GM12878 (cell line): ENCODE measurements around the gene DHRS7B. TPM values are rescaled to one million over a fixed set of nuclear protein-coding genes. Genes with fewer than 3 reads are reported as not detected.

Experiments
- ATAC-seq: fragments of 200-7000 bp; cut with Tn5 transposase; 3 replicates; pipeline ENCODE4 v1.9.1; 2020; ENCODE audit warnings: mild to moderate bottlenecking, moderate library complexity
- BruUV-seq: library from RNA; stranded (reverse); fragments of 400-500 nt; replicated peaks from 2 replicates; lab custom pipeline; 2021; lab: Mats Ljungman, UMichigan
- CTCF ChIA-PET: fragments of 300-600 bp; sonication (Branson Sonifier 250); formaldehyde crosslinking; extraction: SDS; loops from one replicate; lab custom pipeline; 2021; ENCODE audit warnings: inconsistent platforms; lab: Yijun Ruan, JAX
- POLR2A ChIA-PET: fragments of 350-600 bp; formaldehyde crosslinking; extraction: SDS; loops from one replicate; lab custom pipeline; 2021; ENCODE audit warnings: inconsistent platforms; lab: Charles Lee
- RAD21 ChIA-PET: fragments of 300-600 bp; sonication (Branson Sonifier 250); formaldehyde crosslinking; loops from one replicate; lab custom pipeline; 2023; ENCODE audit warnings: antibody characterized with exemption; ENCODE audit not compliant: unreplicated experiment; lab: Charles Lee
- SMC1A ChIA-PET: fragments of 300-600 bp; sonication (Branson Sonifier 250); formaldehyde crosslinking; loops from one replicate; lab custom pipeline; 2023; ENCODE audit not compliant: unreplicated experiment, uncharacterized antibody; lab: Charles Lee
- DNase-seq: peaks from one replicate; pipeline ENCODE4 v3.0.0-alpha.2; 2011; ENCODE audit warnings: low read depth, low spot score
- FAIRE-seq: peaks from 3 replicates; lab custom pipeline; 2011; peaks lifted over from hg19 to GRCh38; lab: Jason Lieb, UNC
- H2AFZ ChIP-seq: 2 replicates; pipeline ENCODE4 v1.6.0; 2011; ENCODE audit warnings: low read depth, low read length, control low read depth; ENCODE audit not compliant: control insufficient read depth
- H3K27ac ChIP-seq: 2 replicates; pipeline ENCODE4 v1.5.1; 2011; ENCODE audit warnings: control low read depth; ENCODE audit not compliant: control insufficient read depth, insufficient read depth
- H3K27me3 ChIP-seq, 2 experiments: replicated peaks in 1 of 2; 2 replicates each; pipeline versions ENCODE4 v1.6.0 to v1.6.1; 2011; ENCODE audit warnings: low read length in 1 of 2; ENCODE audit not compliant: control insufficient read depth in 2 of 2, insufficient read depth in 2 of 2
- H3K36me3 ChIP-seq, 2 experiments: 2 replicates each; pipeline ENCODE4 v1.5.1; 2011; ENCODE audit warnings: low read length in 1 of 2; ENCODE audit not compliant: control insufficient read depth in 2 of 2, insufficient read depth in 2 of 2
- H3K4me1 ChIP-seq: 2 replicates; pipeline ENCODE4 v1.6.1; 2011; ENCODE audit warnings: mild to moderate bottlenecking, low read length, moderate library complexity, mixed read lengths; ENCODE audit not compliant: control insufficient read depth, insufficient read depth
- H3K4me2 ChIP-seq: 2 replicates; pipeline ENCODE4 v1.6.0; 2011; ENCODE audit warnings: control low read depth; ENCODE audit not compliant: control insufficient read depth, insufficient read depth
- H3K4me3 ChIP-seq: fragments of 200-600 bp; sonication (generic); 2 replicates; pipeline ENCODE4 v1.5.1; 2016
- H3K79me2 ChIP-seq: 2 replicates; pipeline ENCODE4 v1.6.0; 2011; ENCODE audit warnings: low read length; ENCODE audit not compliant: control insufficient read depth, insufficient read depth
- H3K9ac ChIP-seq: 2 replicates; pipeline ENCODE4 v1.8.0; 2011; ENCODE audit warnings: low read length, control low read depth, mixed read lengths; ENCODE audit not compliant: control insufficient read depth, insufficient read depth
- H3K9me3 ChIP-seq: replicated peaks from 3 replicates; pipeline ENCODE4 v1.5.1; 2011; ENCODE audit warnings: mild to moderate bottlenecking, low read length; ENCODE audit not compliant: control insufficient read depth, insufficient read depth
- H4K20me1 ChIP-seq: 2 replicates; pipeline ENCODE4 v1.6.0; 2011; ENCODE audit not compliant: control insufficient read depth, insufficient read depth
- CREM ChIP-seq: IDR thresholded peaks from 2 replicates; pipeline ENCODE4 v1.6.1; 2014; ENCODE audit warnings: antibody characterized with exemption, low read depth
- EP300 ChIP-seq, 2 experiments: fragments of 150-350 bp in 1 of 2; IDR thresholded peaks; 2 replicates each; pipeline ENCODE4 v1.6.1; 2011 to 2012; ENCODE audit warnings: low read depth in 2 of 2, low read length in 2 of 2, borderline replicate concordance in 1 of 2, improper control_type of control experiment in 1 of 2, inconsistent platforms in 1 of 2; ENCODE audit not compliant: control insufficient read depth in 1 of 2
- ESRRA ChIP-seq: IDR thresholded peaks from 2 replicates; pipeline ENCODE4 v1.6.1; 2012; ENCODE audit warnings: mild to moderate bottlenecking, low read length, improper control_type of control experiment
- HCFC1 ChIP-seq: fragments of 150-350 bp; IDR thresholded peaks from 2 replicates; pipeline ENCODE4 v1.6.1; 2014; ENCODE audit warnings: low read length
- HSF1 ChIP-seq: fragments of 150-350 bp; IDR thresholded peaks from 2 replicates; pipeline ENCODE4 v1.6.1; 2014; ENCODE audit warnings: mild to moderate bottlenecking, low read depth, low read length
- IRF4 ChIP-seq: IDR thresholded peaks from 2 replicates; pipeline ENCODE4 v1.6.1; 2011; ENCODE audit warnings: low read depth, low read length
- JUND ChIP-seq: IDR thresholded peaks from 2 replicates; pipeline ENCODE4 v1.6.1; 2012; ENCODE audit warnings: low read depth, mild to moderate bottlenecking, low read length, improper control_type of control experiment, moderate library complexity
- KDM1A ChIP-seq: fragments of 200-600 bp; sonication (generic); IDR thresholded peaks from 2 replicates; pipeline ENCODE4 v1.6.1; 2016; ENCODE audit warnings: borderline replicate concordance
- NFXL1 ChIP-seq: fragments of 450-650 bp; IDR thresholded peaks from 2 replicates; pipeline ENCODE4 v1.6.1; 2017; ENCODE audit warnings: antibody characterized with exemption, mild to moderate bottlenecking, borderline replicate concordance
- PBX3 ChIP-seq: IDR thresholded peaks from 2 replicates; pipeline ENCODE4 v1.6.1; 2011; ENCODE audit warnings: mild to moderate bottlenecking, low read depth, low read length, moderate library complexity; ENCODE audit not compliant: insufficient replicate concordance
- STAT1 ChIP-seq: fragments of 450-650 bp; conservative IDR thresholded peaks from 2 replicates; pipeline ENCODE4 v1.6.1; 2014; ENCODE audit warnings: antibody characterized with exemption, mild to moderate bottlenecking
- TAF1 ChIP-seq: IDR thresholded peaks from 2 replicates; pipeline ENCODE4 v1.6.1; 2011; ENCODE audit warnings: mild to moderate bottlenecking, low read depth, low read length, borderline replicate concordance
- WGBS: methylation state at CpG from one replicate; pipeline ENCODE4 v1.1.6; 2016; ENCODE audit warnings: low lambda C conversion rate; ENCODE audit not compliant: insufficient replicate concordance, insufficient coverage; ENCODE audit errors: missing lambda C conversion rate; 5-methylcytosine and 5-hydroxymethylcytosine counted together
- in situ Hi-C: fragments of 300-500 bp; cut with MboI; formaldehyde crosslinking; loops from 9 replicates; pipeline ENCODE4 v1.14.3; 2018; ENCODE audit warnings: mixed read lengths
- intact Hi-C: fragments of 100-400 bp; cut with micrococcal nuclease; formaldehyde crosslinking; loops from one replicate; pipeline ENCODE4 v1.14.2; 2022; ENCODE audit not compliant: unreplicated experiment
- polyA plus RNA-seq, 11 experiments: library from polyadenylated mRNA; depleted of rRNA in 4 of 11; unstranded in 6 of 11; stranded (reverse) in 5 of 11; fragments of >200 nt; fragmentation: Nextera tagmentation in 4 of 11; fragmentation: Illumina TruSeq in 1 of 11; extraction: Ambion mirVana in 4 of 11; extraction: Trizol in 1 of 11; gene quantifications; 1 replicate in 1 of 11; 2 replicates in 10 of 11; pipeline versions ENCODE4 v1.2.1 to v1.2.3, GENCODE V29; 2011 to 2016; ENCODE audit warnings: inconsistent platforms in 2 of 11, missing spikeins in 2 of 11, low read depth in 1 of 11
- total RNA-seq, 4 experiments: library from RNA; depleted of rRNA in 3 of 4; stranded (reverse); fragments of >200 nt in 3 of 4; fragmentation: Illumina TruSeq in 1 of 4; extraction: Trizol in 1 of 4; gene quantifications; 2 replicates each; pipeline versions ENCODE4 v1.2.1 to v1.2.3, GENCODE V29; 2013 to 2021

DHRS7B gene
- total and polyA plus RNA-seq, 10 of the 15 experiments (the other 5 are each of a cell fraction or from before 2014, with no cell fraction given) = 11.1 to 35.6 (median 23.0) TPM

- H3K4me3 ChIP-seq = no peak overlapping the region
- ATAC-seq (no peak), FAIRE-seq (no peak), DNase-seq (no peak)
- H3K4me2 ChIP-seq = no peak overlapping the region; the same call in 1 of the 2 replicates
- intact Hi-C loops (loop anchor here (5.0 kb wide), 2 partner anchors 78 to 167 kb away; partner anchors contain the start of gene USP22), in situ Hi-C loops (loop anchor here (5.0 kb wide), 1 partner anchor 172 kb away; no protein-coding TSS in a partner anchor)
- H2AFZ ChIP-seq = no peak overlapping the region
- peaks cover 10% of the 10 kb centered on the region for H4K20me1 ChIP-seq
- ChIA-PET POLR2A (interaction anchor here (0.7 kb wide), 1 partner anchor 77 kb away, joined by 3 read pairs; no protein-coding TSS in a partner anchor), SMC1A (no interaction called here), RAD21 (no interaction called here), CTCF (no interaction called here)
- H3K36me3 ChIP-seq = peaks cover 5 to 9% of the 10 kb centered on the region in 2 experiments; a peak in 3 of 4 replicates
- TF ChIP-seq STAT1 (no peak), CREM (no peak)
- H3K27me3 ChIP-seq = no peaks in the 10 kb centered on the region
- H3K9me3 ChIP-seq = no peaks in the 10 kb centered on the region
- BruUV-seq = no TSS peak
- H3K4me1 ChIP-seq = peaks cover 9% of the 10 kb centered on the region; the same call in 1 of the 2 replicates
- 95% methylated on average over 17 of the region's 17 CpGs for WGBS
- no peak overlapping the region for H3K27ac ChIP-seq
- no peak overlapping the region for H3K9ac ChIP-seq
- H3K79me2 ChIP-seq = peaks cover 78% of the 10 kb centered on the region
Observed at GRCh38 chr17:21209511-21210175, 82.9 kb downstream of the DHRS7B start.

GRCh38 chr17:21210411-21211076 lies 83.8 kb downstream of the DHRS7B start:
- ATAC-seq = no peak
- ChIA-PET POLR2A (interaction anchor here (0.7 kb wide), 1 partner anchor 78 kb away, joined by 3 read pairs; no protein-coding TSS in a partner anchor), SMC1A (interaction anchor here (3.6 kb wide), 1 partner anchor 90 kb away, joined by 17 read pairs; no protein-coding TSS in a partner anchor), RAD21 (no interaction called here), CTCF (interaction anchor here (1.5 kb wide), 1 partner anchor 89 kb away, joined by 6 read pairs; no protein-coding TSS in a partner anchor)
- Histone ChIP-seq H3K79me2 (peaks cover 77% of the 10 kb centered on the region), H3K36me3 (peaks cover 5 to 9% of the 10 kb centered on the region in 2 experiments; a peak in 3 of 4 replicates), H2AFZ (no peak overlapping the region), H3K4me1 (peaks cover 9% of the 10 kb centered on the region; the same call in 1 of the 2 replicates), H3K4me3 (no peak overlapping the region), H3K9ac (no peak overlapping the region), H3K9me3 (no peaks in the 10 kb centered on the region), H3K27ac (no peak overlapping the region), H4K20me1 (peaks cover 3% of the 10 kb centered on the region; the same call in 1 of the 2 replicates), H3K4me2 (peak overlapping the region; percentile 1; the same call in 1 of the 2 replicates), H3K27me3 (no peaks in the 10 kb centered on the region)
- 84% methylated on average over 15 of the region's 15 CpGs for WGBS
- no peak for DNase-seq
- no TSS peak for BruUV-seq
- in situ Hi-C loops = loop anchor here (5.0 kb wide), 1 partner anchor 173 kb away; no protein-coding TSS in a partner anchor
- FAIRE-seq = no peak
- intact Hi-C loops = loop anchor here (5.0 kb wide), 2 partner anchors 77 to 168 kb away; partner anchors contain the start of gene USP22
- no peak for TF ChIP-seq IRF4
- no peak for TF ChIP-seq ESRRA
- no peak for TF ChIP-seq HCFC1
- TF ChIP-seq HSF1 = no peak
- TF ChIP-seq EP300 (IDR thresholded peaks at IDR 0.05; ENCODE audit: borderline replicate concordance in 1 of 2, control insufficient read depth in 1 of 2, low read depth in 2 of 2, low read length in 2 of 2) = no peak
- no peak for TF ChIP-seq KDM1A
- no peak for TF ChIP-seq JUND
- no peak for TF ChIP-seq TAF1
- TF ChIP-seq NFXL1 = no peak
- TF ChIP-seq PBX3 = no peak
